K562 (cell line): ENCODE results near the gene AHI1. TPM values are rescaled to one million over a fixed set of nuclear protein-coding genes. Genes with fewer than 3 reads are reported as not detected.
A peak's percentile ranks its signal among the peaks of the same experiment; 100 is the strongest.

ENCODE experiments used
- RAD21 ChIP-seq, 2 experiments: fragments of 250-450 bp in 1 of 2; fragments of 450-650 bp in 1 of 2; sonication (Bioruptor Pico) in 1 of 2; formaldehyde crosslinking in 1 of 2; IDR thresholded peaks in 1 of 2; conservative IDR thresholded peaks in 1 of 2; 2 replicates each; pipeline versions ENCODE4 v1.4.0 to v1.8.0; 2020 to 2022; ENCODE audit warnings: mild to moderate bottlenecking in 2 of 2, moderate library complexity in 1 of 2
- REST ChIP-seq, 2 experiments: fragments of 450-650 bp; formaldehyde crosslinking in 1 of 2; IDR thresholded peaks; 2 replicates each; pipeline versions ENCODE4 v1.4.0 to v1.6.1; 2014 to 2020; ENCODE audit warnings: mild to moderate bottlenecking in 2 of 2, borderline replicate concordance in 1 of 2, low read depth in 1 of 2
- SMC3 ChIP-seq: conservative IDR thresholded peaks from 2 replicates; pipeline ENCODE4 v1.6.1; 2011; ENCODE audit warnings: low read depth, low read length, improper control_type of control experiment; ENCODE audit not compliant: insufficient read depth
- polyA plus RNA-seq, 8 experiments: library from polyadenylated mRNA; depleted of rRNA in 4 of 8; stranded (reverse) in 5 of 8; unstranded in 3 of 8; fragments of >200 nt; fragmentation: Nextera tagmentation in 2 of 8; fragmentation: Illumina TruSeq in 1 of 8; extraction: Ambion mirVana in 2 of 8; extraction: Trizol in 1 of 8; gene quantifications; 2 replicates each; pipeline versions ENCODE4 v1.2.1 to v1.2.3, GENCODE V29; 2011 to 2014; ENCODE audit warnings: inconsistent platforms in 1 of 8, missing spikeins in 1 of 8
- total RNA-seq, 7 experiments: library from RNA; depleted of rRNA in 6 of 7; stranded (reverse); fragments of >200 nt in 6 of 7; fragmentation: Illumina TruSeq in 2 of 7; extraction: Trizol in 2 of 7; gene quantifications; 2 replicates each; pipeline versions ENCODE4 v1.2.1 to v1.2.3, GENCODE V29; 2011 to 2021; ENCODE audit warnings: low replicate concordance in 1 of 7

The AHI1 gene
- total and polyA plus RNA-seq, 9 of the 15 experiments (the other 6 are each of a cell fraction or from before 2014, with no cell fraction given), result 24.7 to 54.9 (median 32.2) TPM

DNA sequence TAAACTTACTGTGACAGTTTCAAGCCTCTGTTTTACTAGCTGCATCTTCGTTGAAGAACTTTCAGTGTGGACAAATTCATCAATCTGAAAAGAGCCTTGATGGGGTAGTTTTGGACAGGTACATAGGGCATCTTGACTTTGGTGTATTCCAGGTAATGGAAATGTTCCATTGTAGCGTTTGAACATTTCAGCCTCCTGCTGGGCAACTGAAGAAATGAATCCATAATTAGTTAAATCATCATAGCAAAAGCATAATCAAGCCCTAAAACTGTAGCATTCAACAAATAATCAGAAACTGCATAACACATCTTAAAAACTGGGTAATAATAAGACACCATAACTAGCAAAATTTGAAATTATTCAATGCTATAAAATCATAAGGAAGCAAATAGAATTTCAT lies 86.2 kb downstream of the AHI1 start (continued):
- peak; percentile 24; the same call in 1 of the 2 replicates for TF ChIP-seq REST (IDR thresholded peaks at IDR 0.05; ENCODE audit: borderline replicate concordance)
- no peak for TF ChIP-seq REST (CRISPR knock-in tag; IDR thresholded peaks at IDR 0.05; ENCODE audit: low read depth)
- peak; percentile 28; the same call in 1 of the 2 replicates for TF ChIP-seq SMC3
- peak; percentile 12 to 55; a peak in 2 of 4 replicates for TF ChIP-seq RAD21 (CRISPR knock-in tag; conservative IDR thresholded peaks at IDR 0.05 in 1 of 2, IDR thresholded peaks at IDR 0.05 in 1 of 2)
